ENCODE data around the gene MB21D2. TPM values are rescaled to one million over a fixed set of nuclear protein-coding genes. Genes with fewer than 3 reads are reported as not detected.
"Not testable (repeated sequence)": the region's sequence is repeated elsewhere in the genome, so short reads cannot be mapped to it uniquely, and the experiment has no call there.

Gene MB21D2
- total RNA-seq, 2 donors from 2014 or later = 0.45 to 1.7 TPM

- Mint-ChIP-seq H3K4me1 (ENCODE audit: low read depth in 2 of 2) (peaks cover 0 to 5% of the 10 kb centered on the region in 2 donors), H3K27ac (no peak overlapping the region), H3K4me3 (no peak overlapping the region), H3K27me3 (peaks cover 2 to 11% of the 10 kb centered on the region in 2 donors), H3K36me3 (no peaks in the 10 kb centered on the region), H3K9me3 (no peaks in the 10 kb centered on the region)
- ATAC-seq (no peak), DNase-seq (ENCODE audit: low spot score) (no peak)
These were observed 65.8 kb downstream of the MB21D2 start for GRCh38 chr3:192851821-192852372.

- Mint-ChIP-seq H3K36me3 (no peaks in the 10 kb centered on the region), H3K4me1 (ENCODE audit: low read depth in 2 of 2) (peaks cover 0 to 5% of the 10 kb centered on the region in 2 donors), H3K4me3 (no peak overlapping the region), H3K9me3 (no peaks in the 10 kb centered on the region), H3K27me3 (peaks cover 0 to 11% of the 10 kb centered on the region in 2 donors), H3K27ac (peak overlapping the region in 1 of 2 donors; percentile 40)
- DNase-seq (ENCODE audit: low spot score) = no peak
- ATAC-seq = peak; percentile 59 to 75
These were observed 67.1 kb downstream of the MB21D2 start for GRCh38 chr3:192850451-192850981.

- DNase-seq (ENCODE audit: low spot score); H3K36me3 Mint-ChIP-seq; ATAC-seq; H3K4me3 Mint-ChIP-seq; H3K4me1 Mint-ChIP-seq (ENCODE audit: low read depth in 2 of 2); H3K9me3 Mint-ChIP-seq; H3K27ac Mint-ChIP-seq: not testable (repeated sequence)
- H3K27me3 Mint-ChIP-seq = peaks cover 0 to 15% of the 10 kb centered on the region in 2 donors
These were observed 67.8 kb downstream of the MB21D2 start for GRCh38 chr3:192849821-192850220.

GRCh38 chr3:192848371-192849233 is 69.1 kb downstream of the MB21D2 start:
- Mint-ChIP-seq H3K4me1 (ENCODE audit: low read depth in 2 of 2) (peaks cover 0 to 5% of the 10 kb centered on the region in 2 donors), H3K36me3 (no peaks in the 10 kb centered on the region), H3K27me3 (peaks cover 0 to 18% of the 10 kb centered on the region in 2 donors), H3K9me3 (no peaks in the 10 kb centered on the region), H3K27ac (no peak overlapping the region), H3K4me3 (no peak overlapping the region)
- no peak for ATAC-seq
- DNase-seq (ENCODE audit: low spot score) = no peak

- Mint-ChIP-seq H3K4me1 (ENCODE audit: low read depth in 2 of 2) (peaks cover 0 to 5% of the 10 kb centered on the region in 2 donors), H3K9me3 (no peaks in the 10 kb centered on the region), H3K36me3 (no peaks in the 10 kb centered on the region), H3K27me3 (peaks cover 0 to 15% of the 10 kb centered on the region in 2 donors), H3K27ac (no peak overlapping the region), H3K4me3 (no peak overlapping the region)
- DNase-seq (ENCODE audit: low spot score) = no peak
- ATAC-seq = no peak
These were observed 69.7 kb downstream of the MB21D2 start for GRCh38 chr3:192847941-192848340.

GRCh38 chr3:192845526-192845855 is 72.2 kb downstream of the MB21D2 start:
- Mint-ChIP-seq H3K27me3 (peaks cover 9 to 14% of the 10 kb centered on the region in 2 donors), H3K4me1 (ENCODE audit: low read depth in 2 of 2) (peaks cover 0 to 2% of the 10 kb centered on the region in 2 donors), H3K9me3 (peaks cover 5% of the 10 kb centered on the region), H3K36me3 (no peaks in the 10 kb centered on the region), H3K27ac (no peak overlapping the region), H3K4me3 (no peak overlapping the region)
- ATAC-seq = no peak
- DNase-seq (ENCODE audit: low spot score) = no peak

GRCh38 chr3:192844836-192845525 is 72.7 kb downstream of the MB21D2 start:
- Mint-ChIP-seq H3K9me3 (peaks cover 5% of the 10 kb centered on the region), H3K27me3 (peaks cover 9 to 12% of the 10 kb centered on the region in 2 donors), H3K36me3 (no peaks in the 10 kb centered on the region), H3K4me3 (no peak overlapping the region), H3K4me1 (ENCODE audit: low read depth in 2 of 2) (no peaks in the 10 kb centered on the region), H3K27ac (no peak overlapping the region)
- ATAC-seq (no peak), DNase-seq (ENCODE audit: low spot score) (no peak)

- DNase-seq (ENCODE audit: low spot score) (no peak), ATAC-seq (no peak)
- H3K9me3 Mint-ChIP-seq = peaks cover 5% of the 10 kb centered on the region
- peaks cover 9 to 12% of the 10 kb centered on the region in 2 donors for H3K27me3 Mint-ChIP-seq
- H3K27ac Mint-ChIP-seq = no peak overlapping the region
- H3K36me3 Mint-ChIP-seq = no peaks in the 10 kb centered on the region
- H3K4me1 Mint-ChIP-seq (ENCODE audit: low read depth in 2 of 2) = no peaks in the 10 kb centered on the region
- H3K4me3 Mint-ChIP-seq = no peak overlapping the region
These were observed 73.2 kb downstream of the MB21D2 start for GRCh38 chr3:192844486-192844765.

- Mint-ChIP-seq H3K27ac (no peak overlapping the region), H3K4me1 (ENCODE audit: low read depth in 2 of 2) (no peaks in the 10 kb centered on the region), H3K9me3 (peaks cover 5% of the 10 kb centered on the region), H3K4me3 (no peak overlapping the region), H3K36me3 (no peaks in the 10 kb centered on the region), H3K27me3 (peaks cover 9 to 12% of the 10 kb centered on the region in 2 donors)
- ATAC-seq (no peak), DNase-seq (ENCODE audit: low spot score) (no peak)
These were observed 73.8 kb downstream of the MB21D2 start for GRCh38 chr3:192843723-192844485.

GRCh38 chr3:192843119-192843518 is 74.5 kb downstream of the MB21D2 start:
- ATAC-seq (no peak), DNase-seq (ENCODE audit: low spot score) (no peak)
- Mint-ChIP-seq H3K4me1 (ENCODE audit: low read depth in 2 of 2) (no peaks in the 10 kb centered on the region), H3K9me3 (peaks cover 5% of the 10 kb centered on the region), H3K27ac (no peak overlapping the region), H3K4me3 (no peak overlapping the region), H3K27me3 (peaks cover 9 to 12% of the 10 kb centered on the region in 2 donors), H3K36me3 (no peaks in the 10 kb centered on the region)

- no peak overlapping the region for H3K4me3 Mint-ChIP-seq
- H3K9me3 Mint-ChIP-seq = peaks cover 5% of the 10 kb centered on the region
- H3K4me1 Mint-ChIP-seq (ENCODE audit: low read depth in 2 of 2) = no peaks in the 10 kb centered on the region
- H3K36me3 Mint-ChIP-seq = no peaks in the 10 kb centered on the region
- no peak overlapping the region for H3K27ac Mint-ChIP-seq
- H3K27me3 Mint-ChIP-seq = peaks cover 9 to 12% of the 10 kb centered on the region in 2 donors
- ATAC-seq (no peak), DNase-seq (ENCODE audit: low spot score) (no peak)
These were observed 74.9 kb downstream of the MB21D2 start for GRCh38 chr3:192842711-192843110.

- DNase-seq (ENCODE audit: low spot score) (no peak), ATAC-seq (no peak)
- H3K9me3 Mint-ChIP-seq = peaks cover 5% of the 10 kb centered on the region
- H3K4me3 Mint-ChIP-seq = no peak overlapping the region
- peaks cover 9 to 12% of the 10 kb centered on the region in 2 donors for H3K27me3 Mint-ChIP-seq
- no peaks in the 10 kb centered on the region for H3K4me1 Mint-ChIP-seq (ENCODE audit: low read depth in 2 of 2)
- no peaks in the 10 kb centered on the region for H3K36me3 Mint-ChIP-seq
- no peak overlapping the region for H3K27ac Mint-ChIP-seq
These were observed 75.5 kb downstream of the MB21D2 start for GRCh38 chr3:192842138-192842537.

GRCh38 chr3:192841428-192841827 is 76.2 kb downstream of the MB21D2 start:
- no peaks in the 10 kb centered on the region for H3K36me3 Mint-ChIP-seq
- no peak for DNase-seq (ENCODE audit: low spot score)
- peaks cover 9 to 12% of the 10 kb centered on the region in 2 donors for H3K27me3 Mint-ChIP-seq
- no peak overlapping the region for H3K4me3 Mint-ChIP-seq
- no peaks in the 10 kb centered on the region for H3K4me1 Mint-ChIP-seq (ENCODE audit: low read depth in 2 of 2)
- no peak overlapping the region for H3K27ac Mint-ChIP-seq
- H3K9me3 Mint-ChIP-seq = peaks cover 5% of the 10 kb centered on the region
- ATAC-seq = no peak

Data from natural killer cell treated with Interleukin-12 subunit alpha and Interleukin-12 subunit beta and Interleukin-15 and Interleukin-18, amount 100 ng/mL, for 72 hours (primary cell).